ENCODE results near the gene ART4.

Gene ART4

GRCh38 chr12:14811486-14811885 is 31.8 kb downstream of the ART4 start:
- no peak for DNase-seq

GRCh38 chr12:14810953-14811483 is 32.3 kb downstream of the ART4 start:
- DNase-seq: no peak

GRCh38 chr12:14810167-14810952 is 33.0 kb downstream of the ART4 start:
- no peak for DNase-seq

- no peak for DNase-seq
Observed at GRCh38 chr12:14803830-14804160, 39.5 kb downstream of the ART4 start.

GRCh38 chr12:14803011-14803829 is 40.1 kb downstream of the ART4 start, which contains the start of the genes C12orf60 and WBP11:
C12orf60 (plus strand) TSS chr12:14803670; CDS start chr12:14822936, 19,266 bp downstream.
WBP11 (minus strand) TSS chr12:14803478; CDS start chr12:14801383, 2,095 bp downstream.
- peak; percentile 26 to 100 (median 92) for DNase-seq

GRCh38 chr12:14802721-14803010 is 40.7 kb downstream of the ART4 start:
- no peak for DNase-seq

GRCh38 chr12:14802247-14802646 is 41.1 kb downstream of the ART4 start:
- no peak for DNase-seq

GRCh38 chr12:14795028-14795448 is 48.3 kb downstream of the ART4 start:
- no peak for DNase-seq

- DNase-seq: no peak
Observed at GRCh38 chr12:14785568-14785967, 57.8 kb downstream of the ART4 start.

- DNase-seq: no peak
Observed at GRCh38 chr12:14784471-14784870, 58.9 kb downstream of the ART4 start.

- no peak for DNase-seq
Observed at GRCh38 chr12:14782756-14783155, 60.6 kb downstream of the ART4 start.

- DNase-seq: no peak
Observed at GRCh38 chr12:14781563-14781962, 61.8 kb downstream of the ART4 start.

GRCh38 chr12:14780859-14781258 is 62.5 kb downstream of the ART4 start:
- no peak for DNase-seq

GRCh38 chr12:14779834-14780233 is 63.5 kb downstream of the ART4 start:
- DNase-seq: no peak

GRCh38 chr12:14777271-14777670 is 66.1 kb downstream of the ART4 start:
- no peak for DNase-seq

GRCh38 chr12:14776236-14776961 is 66.9 kb downstream of the ART4 start:
- no peak for DNase-seq

GRCh38 chr12:14775636-14775980 is 67.7 kb downstream of the ART4 start:
- DNase-seq: no peak

Measured in anterior cingulate cortex (tissue), 58 donors.